GM06990 (cell line): ENCODE data around the gene MEGF6.
A peak's percentile ranks its signal among the peaks of the same experiment; 100 is the strongest.

ENCODE experiments used
- DNase-seq: peaks from one replicate; pipeline ENCODE4 v3.0.0-alpha.2; 2011; ENCODE audit not compliant: insufficient read length; ENCODE audit errors: extremely low read depth
- H3K27me3 ChIP-seq: replicated peaks from 2 replicates; pipeline ENCODE4 v1.6.0; 2011; ENCODE audit warnings: low read length; ENCODE audit not compliant: control insufficient read depth, insufficient read depth
- H3K36me3 ChIP-seq: 2 replicates; pipeline ENCODE4 v1.5.1; 2011; ENCODE audit warnings: low read length; ENCODE audit not compliant: control insufficient read depth, insufficient read depth
- H3K4me3 ChIP-seq: replicated peaks from 2 replicates; pipeline ENCODE4 v1.5.1; 2011; ENCODE audit warnings: low read depth, mild to moderate bottlenecking, control low read depth, low read length
- CTCF ChIP-seq: IDR thresholded peaks from 2 replicates; pipeline ENCODE4 v1.5.1; 2011; ENCODE audit warnings: low read length, control low read depth, mild to moderate bottlenecking, inconsistent platforms; ENCODE audit not compliant: insufficient read depth, poor library complexity, severe bottlenecking

Gene MEGF6

GRCh38 chr1:3617806-3618345, 6.6 kb upstream of the MEGF6 start:
- no peak for TF ChIP-seq CTCF
- no peak for DNase-seq
- no peaks in the 10 kb centered on the region for H3K36me3 ChIP-seq
- no peaks in the 10 kb centered on the region; the same call in 1 of the 2 replicates for H3K27me3 ChIP-seq
- no peak overlapping the region for H3K4me3 ChIP-seq

GRCh38 chr1:3616861-3617260, 5.6 kb upstream of the MEGF6 start:
- TF ChIP-seq CTCF: no peak
- Histone ChIP-seq H3K36me3 (no peaks in the 10 kb centered on the region), H3K4me3 (no peak overlapping the region), H3K27me3 (no peaks in the 10 kb centered on the region; the same call in 1 of the 2 replicates)
- no peak for DNase-seq

GRCh38 chr1:3614755-3615742, 3.7 kb upstream of the MEGF6 start:
- no peak overlapping the region for H3K4me3 ChIP-seq
- H3K36me3 ChIP-seq: no peaks in the 10 kb centered on the region
- H3K27me3 ChIP-seq: no peaks in the 10 kb centered on the region; the same call in 1 of the 2 replicates
- peak; percentile 75 for TF ChIP-seq CTCF
- DNase-seq: no peak

GRCh38 chr1:3612123-3612522, 815 bp upstream of the MEGF6 start:
- DNase-seq: no peak
- H3K27me3 ChIP-seq: peaks cover 2% of the 10 kb centered on the region; the same call in 1 of the 2 replicates
- no peaks in the 10 kb centered on the region for H3K36me3 ChIP-seq
- H3K4me3 ChIP-seq: no peak overlapping the region
- no peak for TF ChIP-seq CTCF

GRCh38 chr1:3610527-3611169, 660 bp downstream of the MEGF6 start:
- no peak for DNase-seq
- no peak for TF ChIP-seq CTCF
- Histone ChIP-seq H3K36me3 (no peaks in the 10 kb centered on the region), H3K27me3 (peaks cover 2% of the 10 kb centered on the region; the same call in 1 of the 2 replicates), H3K4me3 (no peak overlapping the region; the same call in 1 of the 2 replicates)
